A673 (cell line): Measurements from ENCODE around the gene CHIC2. TPM values are rescaled to one million over a fixed set of nuclear protein-coding genes. Genes with fewer than 3 reads are reported as not detected.
"Not testable (repeated sequence)": the region's sequence is repeated elsewhere in the genome, so short reads cannot be mapped to it uniquely, and the experiment has no call there.

Source experiments
- Bru-seq: library from RNA; stranded (reverse); fragments of 400-500 nt; gene quantifications from one replicate; lab custom pipeline; 2021; lab: Mats Ljungman, UMichigan
- BruChase-seq, 2 experiments: library from RNA; stranded (reverse); fragments of 400-500 nt; gene quantifications; one replicate each; lab custom pipeline; 2021; lab: Mats Ljungman, UMichigan
- BruUV-seq: library from RNA; stranded (reverse); fragments of 400-500 nt; replicated peaks from 2 replicates; lab custom pipeline; 2021; lab: Mats Ljungman, UMichigan
- CTCF ChIA-PET: fragments of 300-600 bp; sonication (Branson Sonifier 250); formaldehyde crosslinking; loops from one replicate; lab custom pipeline; 2022; ENCODE audit warnings: antibody characterized with exemption; lab: Charles Lee
- POLR2A ChIA-PET: fragments of 300-600 bp; sonication (Branson Sonifier 250); formaldehyde crosslinking; loops from one replicate; lab custom pipeline; 2022; ENCODE audit warnings: antibody characterized with exemption; ENCODE audit not compliant: low non-redundant PET; lab: Charles Lee
- DNase-seq: peaks from one replicate; pipeline ENCODE4 v3.0.0-alpha.2; 2015; ENCODE audit warnings: low spot score
- H3K27ac ChIP-seq: fragments of 200-600 bp; sonication (generic); 2 replicates; pipeline ENCODE4 v1.5.1; 2016; ENCODE audit warnings: mixed run types, low read depth, mild to moderate bottlenecking, mixed read lengths, antibody characterized with exemption, low read length; ENCODE audit not compliant: poor library complexity, severe bottlenecking
- H3K27me3 ChIP-seq: fragments of 200-600 bp; sonication (generic); replicated peaks from 2 replicates; pipeline ENCODE4 v1.6.1; 2017; ENCODE audit warnings: mixed run types, low read depth, mild to moderate bottlenecking, mixed read lengths, antibody characterized with exemption, low read length; ENCODE audit not compliant: insufficient read depth, poor library complexity
- H3K36me3 ChIP-seq: fragments of 200-600 bp; sonication (generic); 2 replicates; pipeline ENCODE4 v1.6.1; 2016; ENCODE audit warnings: mixed run types, mild to moderate bottlenecking, mixed read lengths, antibody characterized with exemption, low read length; ENCODE audit not compliant: insufficient read depth, poor library complexity, severe bottlenecking
- H3K4me1 ChIP-seq: fragments of 200-600 bp; sonication (generic); 2 replicates; pipeline ENCODE4 v1.6.1; 2017; ENCODE audit warnings: mixed run types, mild to moderate bottlenecking, mixed read lengths, antibody characterized with exemption, low read length; ENCODE audit not compliant: insufficient read depth, poor library complexity, severe bottlenecking
- H3K4me3 ChIP-seq: fragments of 200-600 bp; sonication (generic); 2 replicates; pipeline ENCODE4 v1.5.1; 2016; ENCODE audit warnings: low read depth, mixed run types, mild to moderate bottlenecking, mixed read lengths, low read length; ENCODE audit not compliant: poor library complexity, severe bottlenecking
- H3K9me3 ChIP-seq: fragments of 200-600 bp; sonication (generic); 2 replicates; pipeline ENCODE4 v1.6.1; 2016; ENCODE audit warnings: mixed run types, low read depth, mild to moderate bottlenecking, mixed read lengths, antibody characterized with exemption, low read length; ENCODE audit not compliant: poor library complexity, severe bottlenecking
- EZH2 ChIP-seq: fragments of 200-600 bp; sonication (generic); IDR thresholded peaks from 2 replicates; pipeline ENCODE4 v1.6.1; 2017; ENCODE audit warnings: borderline replicate concordance, low read depth, mild to moderate bottlenecking, mixed read lengths, antibody characterized with exemption, low read length; ENCODE audit not compliant: poor library complexity, severe bottlenecking
- intact Hi-C: fragments of 100-400 bp; cut with micrococcal nuclease; formaldehyde crosslinking; loops from one replicate; pipeline ENCODE4 v1.10.0; 2022; ENCODE audit not compliant: unreplicated experiment
- long read RNA-seq: library from polyadenylated mRNA; stranded (forward); transcript quantifications from one replicate; pipeline ENCODE4 v2.0.0, GENCODE V29; 2022
- total RNA-seq: library from RNA; stranded (reverse); gene quantifications from 2 replicates; pipeline ENCODE4 v1.2.3, GENCODE V29; 2021
- TF ChIP-seq, protein P1 (sequence below): fragments of 300-800, 200-600 bp; sonication (generic); conservative IDR thresholded peaks from 2 replicates; pipeline ENCODE4 v1.5.1; 2017; ENCODE audit warnings: low read depth, mild to moderate bottlenecking, antibody characterized with exemption, low read length, moderate library complexity, mixed read lengths

CHIC2 gene
- total RNA-seq (5.4 and 8.1 TPM in 2 replicates), Bru-seq, nascent RNA (percentile 65 among the genes with signal in this experiment), BruChase-seq, experiment 1, labeled RNA remaining after a 2-hour chase (percentile 60 among the genes with signal in this experiment), BruChase-seq, experiment 2, labeled RNA remaining after a 6-hour chase (percentile 55 among the genes with signal in this experiment)
- long read RNA-seq, transcript CHIC2-201 (6 exons, 1,194 nt), result major isoform, 12 of 14 reads
- long read RNA-seq, partial matches to known transcripts, result 0 of 14 reads
- long read RNA-seq, other reads (novel, unspliced or antisense), result 0 of 14 reads

DNA sequence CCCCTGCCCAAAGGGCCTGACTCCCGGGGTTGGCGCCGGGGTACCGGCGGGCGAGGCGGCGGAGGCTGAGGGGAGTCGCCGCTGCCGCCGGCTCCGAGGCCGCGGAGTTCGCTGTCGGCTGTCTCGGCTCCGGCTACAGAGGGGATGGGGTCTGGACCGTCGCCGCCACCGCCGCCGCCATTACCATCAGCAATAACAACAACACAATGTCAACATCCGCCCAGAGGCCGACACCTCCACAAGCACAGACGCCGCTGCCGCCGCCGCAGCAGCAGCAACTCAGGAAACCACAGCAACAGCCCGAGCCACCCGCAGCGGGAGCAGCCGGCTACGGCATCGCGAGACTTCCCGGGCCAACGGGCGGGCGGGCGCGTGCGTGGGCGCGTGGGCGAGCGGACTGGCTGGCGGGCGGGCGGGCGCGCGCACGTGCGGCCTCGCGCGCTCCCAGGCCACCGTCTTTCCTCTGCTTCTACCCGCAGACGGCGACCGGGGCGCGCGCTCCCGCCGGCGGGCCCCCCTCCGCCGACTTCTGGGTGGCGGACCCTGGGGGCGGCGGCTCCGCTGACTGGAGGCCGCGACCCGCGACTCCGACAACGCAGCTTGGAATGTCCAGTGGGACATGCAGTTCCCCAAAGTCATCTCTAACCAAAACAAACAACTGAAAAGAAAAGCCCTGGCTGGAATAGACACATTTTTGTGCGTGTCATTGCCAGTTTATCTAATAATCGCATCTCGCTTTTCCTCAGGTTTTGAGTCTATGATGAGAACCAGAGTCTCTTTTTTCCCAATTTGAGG is at the start of gene CHIC2:
CHIC2 (minus strand) TSS at position 289 of the 795 bp plus-strand sequence. CDS start 305 bp downstream, outside the sequence.
- ChIA-PET CTCF (no interaction called here), POLR2A (no interaction called here)
- Histone ChIP-seq H3K4me3 (peak within 1 kb of the TSS; percentile 73), H3K4me1 (peaks cover 4% of the 10 kb centered on the region), H3K9me3 (no peaks in the 10 kb centered on the region), H3K27ac (peak within 1 kb of the TSS; percentile 64), H3K36me3 (no peaks in the 10 kb centered on the region), H3K27me3 (no peaks in the 10 kb centered on the region)
- BruUV-seq, result no TSS peak
- intact Hi-C loops, result no loop called here
- TF ChIP-seq, protein P1, sequence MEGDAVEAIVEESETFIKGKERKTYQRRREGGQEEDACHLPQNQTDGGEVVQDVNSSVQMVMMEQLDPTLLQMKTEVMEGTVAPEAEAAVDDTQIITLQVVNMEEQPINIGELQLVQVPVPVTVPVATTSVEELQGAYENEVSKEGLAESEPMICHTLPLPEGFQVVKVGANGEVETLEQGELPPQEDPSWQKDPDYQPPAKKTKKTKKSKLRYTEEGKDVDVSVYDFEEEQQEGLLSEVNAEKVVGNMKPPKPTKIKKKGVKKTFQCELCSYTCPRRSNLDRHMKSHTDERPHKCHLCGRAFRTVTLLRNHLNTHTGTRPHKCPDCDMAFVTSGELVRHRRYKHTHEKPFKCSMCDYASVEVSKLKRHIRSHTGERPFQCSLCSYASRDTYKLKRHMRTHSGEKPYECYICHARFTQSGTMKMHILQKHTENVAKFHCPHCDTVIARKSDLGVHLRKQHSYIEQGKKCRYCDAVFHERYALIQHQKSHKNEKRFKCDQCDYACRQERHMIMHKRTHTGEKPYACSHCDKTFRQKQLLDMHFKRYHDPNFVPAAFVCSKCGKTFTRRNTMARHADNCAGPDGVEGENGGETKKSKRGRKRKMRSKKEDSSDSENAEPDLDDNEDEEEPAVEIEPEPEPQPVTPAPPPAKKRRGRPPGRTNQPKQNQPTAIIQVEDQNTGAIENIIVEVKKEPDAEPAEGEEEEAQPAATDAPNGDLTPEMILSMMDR, result no peak
- no peak for TF ChIP-seq EZH2
- DNase-seq, result peak; percentile 89

DNA sequence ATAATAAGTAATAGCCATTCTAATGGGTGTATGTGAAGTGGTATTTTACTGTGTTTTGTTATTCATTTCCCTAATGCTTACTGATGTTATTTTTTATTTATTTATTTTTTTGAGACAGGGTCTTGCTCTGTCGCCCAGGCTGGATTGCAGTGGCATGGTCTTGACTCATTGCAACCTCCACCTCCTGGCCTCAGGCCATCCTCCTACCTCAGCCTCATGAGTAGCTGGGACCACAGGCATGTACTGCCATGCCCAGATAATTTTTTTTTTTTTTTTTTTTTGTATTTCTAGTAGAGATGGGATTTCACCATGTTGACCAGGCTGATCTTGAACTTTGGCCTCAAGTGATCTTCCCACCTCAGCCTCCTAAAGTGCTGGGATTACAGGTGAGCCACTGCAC is 48.8 kb upstream of the CHIC2 start:
- H3K9me3 ChIP-seq, CTCF ChIA-PET, POLR2A ChIA-PET, intact Hi-C loops, H3K36me3 ChIP-seq, DNase-seq, H3K27ac ChIP-seq, H3K4me1 ChIP-seq, BruUV-seq, H3K27me3 ChIP-seq, H3K4me3 ChIP-seq: not testable (repeated sequence)

DNA sequence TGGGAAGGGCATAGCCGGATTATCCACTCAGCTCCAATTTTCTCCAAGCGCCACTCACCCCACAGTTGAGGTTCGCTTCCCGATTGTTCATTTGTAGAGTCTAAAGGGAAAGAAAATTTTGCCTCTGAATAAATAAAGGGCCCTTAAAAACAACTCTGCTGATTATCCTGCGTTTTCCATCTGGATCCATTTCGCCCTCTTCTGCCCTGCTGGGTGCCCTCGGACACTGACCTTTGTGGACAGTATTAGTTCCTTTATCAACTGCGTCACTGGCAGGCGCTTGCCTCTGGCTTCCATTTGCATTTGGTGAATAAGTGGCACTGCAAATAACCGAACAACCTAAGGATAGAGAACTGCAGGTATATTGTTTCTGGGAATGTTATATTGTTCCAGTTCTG is 45.6 kb upstream of the CHIC2 start:
- no peaks in the 10 kb centered on the region for H3K4me1 ChIP-seq
- no peak for TF ChIP-seq EZH2
- TF ChIP-seq, protein P1, result no peak
- no peak overlapping the region for H3K4me3 ChIP-seq
- H3K27me3 ChIP-seq, result peaks cover 15% of the 10 kb centered on the region
- ChIA-PET POLR2A (no interaction called here), CTCF (no interaction called here)
- intact Hi-C loops, result no loop called here
- H3K27ac ChIP-seq, result no peak overlapping the region
- no peaks in the 10 kb centered on the region for H3K9me3 ChIP-seq
- BruUV-seq, result no TSS peak
- H3K36me3 ChIP-seq, result no peaks in the 10 kb centered on the region
- DNase-seq, result no peak
